Ascending aorta (tissue), 2 donors: ENCODE results near the gene ANTKMT. TPM values are rescaled to one million over a fixed set of nuclear protein-coding genes. Genes with fewer than 3 reads are reported as not detected.
A peak's percentile ranks its signal among the peaks of the same experiment; 100 is the strongest.

Source experiments
- DNase-seq, 2 donors: peaks; one replicate each; pipeline ENCODE4 v3.0.0-alpha.2; 2019; ENCODE audit warnings: low spot score in 2 of 2
- H3K27ac ChIP-seq, 2 donors: fragments of 200-600 bp; sonication (generic); one replicate each; pipeline ENCODE4 v1.5.1; 2016 to 2017; ENCODE audit warnings: mild to moderate bottlenecking in 1 of 2
- H3K27me3 ChIP-seq: fragments of 200-600 bp; sonication (generic); one replicate; pipeline ENCODE4 v1.5.1; 2017
- H3K36me3 ChIP-seq, 2 donors: fragments of 200-600 bp; sonication (generic); one replicate each; pipeline ENCODE4 v1.5.1; 2016
- H3K4me1 ChIP-seq, 2 donors: fragments of 200-600 bp; sonication (generic); one replicate each; pipeline ENCODE4 v1.5.1; 2016 to 2017; ENCODE audit warnings: mild to moderate bottlenecking in 1 of 2
- H3K4me3 ChIP-seq, 2 donors: fragments of 200-600 bp; sonication (generic); one replicate each; pipeline ENCODE4 v1.5.1; 2016 to 2017; ENCODE audit warnings: mild to moderate bottlenecking in 1 of 2
- H3K9me3 ChIP-seq, 2 donors: fragments of 200-600 bp; sonication (generic); one replicate each; pipeline ENCODE4 v1.5.1; 2016
- intact Hi-C: fragments of 100-400 bp; cut with DNase I; formaldehyde crosslinking; loops from one replicate; pipeline ENCODE4 v1.15.1; 2023
- total RNA-seq: library from RNA; depleted of rRNA; stranded (reverse); fragments of >200 nt; gene quantifications from one replicate; pipeline ENCODE4 v1.1.0, GENCODE V29; 2016
- TF ChIP-seq, protein P1 (sequence below), 3 experiments: fragments of 200-600 bp in 2 of 3; fragments of 450-650 bp in 1 of 3; sonication (generic) in 2 of 3; IDR thresholded peaks; one replicate each; pipeline ENCODE4 v1.5.1; 2016 to 2019; ENCODE audit warnings: antibody characterized with exemption in 3 of 3, mild to moderate bottlenecking in 1 of 3, moderate library complexity in 1 of 3

Gene ANTKMT
- total RNA-seq, 1 donor from 2014 or later = 105 TPM

DNA sequence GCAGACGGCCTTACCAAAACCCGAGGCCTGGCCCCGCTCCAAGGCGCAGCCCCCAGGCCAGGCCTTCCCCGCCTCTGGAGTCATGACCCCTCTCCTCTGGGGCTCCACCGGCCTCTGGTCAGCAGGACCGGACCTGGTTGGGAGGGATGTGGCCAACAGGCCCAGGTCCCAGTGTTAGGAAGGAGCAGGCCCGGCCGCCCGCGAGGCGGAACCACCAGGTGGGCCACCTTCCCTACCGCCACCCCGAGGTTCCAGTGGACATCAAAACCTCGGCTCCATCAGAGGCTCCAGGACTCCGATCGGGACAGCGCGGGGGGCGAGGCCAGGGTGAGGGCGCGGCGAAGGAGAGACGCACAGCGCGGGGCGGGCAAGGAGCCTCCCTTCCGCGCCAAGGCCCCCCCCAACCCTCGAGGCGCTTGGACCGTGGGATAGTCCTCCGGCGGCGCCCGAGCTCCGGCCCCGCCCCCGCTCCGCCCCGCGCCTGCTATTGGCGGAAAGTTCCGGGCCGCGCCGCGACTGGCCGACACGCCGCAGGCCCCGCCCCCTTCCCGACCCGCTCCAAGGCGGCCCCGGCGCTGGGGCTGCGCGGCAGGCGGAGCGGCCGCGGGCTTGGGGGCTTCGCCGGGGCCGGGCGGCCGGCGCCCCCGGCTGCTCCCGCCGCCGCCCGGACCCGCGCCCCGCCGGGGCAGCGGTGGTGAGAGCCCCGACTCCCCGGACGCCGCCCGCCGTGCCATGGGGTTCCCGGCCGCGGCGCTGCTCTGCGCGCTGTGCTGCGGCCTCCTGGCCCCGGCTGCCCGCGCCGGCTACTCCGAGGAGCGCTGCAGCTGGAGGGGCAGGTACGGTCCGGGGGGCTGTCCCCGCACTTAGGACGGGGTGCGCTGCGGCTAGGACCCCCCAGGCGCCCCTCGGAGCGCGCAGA lies 6.1 kb upstream of the ANTKMT start, which contains the start of gene METRN:
METRN (plus strand) TSS at position 561 of the 919 bp plus-strand sequence; CDS start at position 733, 172 bp downstream.
- peaks cover 6% of the 10 kb centered on the region for H3K27me3 ChIP-seq
- H3K4me1 ChIP-seq = peaks cover 11 to 20% of the 10 kb centered on the region in 2 donors
- intact Hi-C loops = loop anchor here (2.0 to 10.0 kb wide), 3 partner anchors 26 to 380 kb away; partner anchors contain the start of genes C1QTNF8, CHTF18, CIAO3 and RPUSD1
- peak within 1 kb of the TSS; percentile 76 to 93 for H3K4me3 ChIP-seq
- H3K36me3 ChIP-seq = no peaks in the 10 kb centered on the region
- H3K9me3 ChIP-seq = no peaks in the 10 kb centered on the region
- TF ChIP-seq, protein P1, sequence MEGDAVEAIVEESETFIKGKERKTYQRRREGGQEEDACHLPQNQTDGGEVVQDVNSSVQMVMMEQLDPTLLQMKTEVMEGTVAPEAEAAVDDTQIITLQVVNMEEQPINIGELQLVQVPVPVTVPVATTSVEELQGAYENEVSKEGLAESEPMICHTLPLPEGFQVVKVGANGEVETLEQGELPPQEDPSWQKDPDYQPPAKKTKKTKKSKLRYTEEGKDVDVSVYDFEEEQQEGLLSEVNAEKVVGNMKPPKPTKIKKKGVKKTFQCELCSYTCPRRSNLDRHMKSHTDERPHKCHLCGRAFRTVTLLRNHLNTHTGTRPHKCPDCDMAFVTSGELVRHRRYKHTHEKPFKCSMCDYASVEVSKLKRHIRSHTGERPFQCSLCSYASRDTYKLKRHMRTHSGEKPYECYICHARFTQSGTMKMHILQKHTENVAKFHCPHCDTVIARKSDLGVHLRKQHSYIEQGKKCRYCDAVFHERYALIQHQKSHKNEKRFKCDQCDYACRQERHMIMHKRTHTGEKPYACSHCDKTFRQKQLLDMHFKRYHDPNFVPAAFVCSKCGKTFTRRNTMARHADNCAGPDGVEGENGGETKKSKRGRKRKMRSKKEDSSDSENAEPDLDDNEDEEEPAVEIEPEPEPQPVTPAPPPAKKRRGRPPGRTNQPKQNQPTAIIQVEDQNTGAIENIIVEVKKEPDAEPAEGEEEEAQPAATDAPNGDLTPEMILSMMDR (IDR thresholded peaks at IDR 0.05) = no peak
- peak; percentile 39 to 95 for DNase-seq
- H3K27ac ChIP-seq = no peak within 1 kb of the TSS

DNA sequence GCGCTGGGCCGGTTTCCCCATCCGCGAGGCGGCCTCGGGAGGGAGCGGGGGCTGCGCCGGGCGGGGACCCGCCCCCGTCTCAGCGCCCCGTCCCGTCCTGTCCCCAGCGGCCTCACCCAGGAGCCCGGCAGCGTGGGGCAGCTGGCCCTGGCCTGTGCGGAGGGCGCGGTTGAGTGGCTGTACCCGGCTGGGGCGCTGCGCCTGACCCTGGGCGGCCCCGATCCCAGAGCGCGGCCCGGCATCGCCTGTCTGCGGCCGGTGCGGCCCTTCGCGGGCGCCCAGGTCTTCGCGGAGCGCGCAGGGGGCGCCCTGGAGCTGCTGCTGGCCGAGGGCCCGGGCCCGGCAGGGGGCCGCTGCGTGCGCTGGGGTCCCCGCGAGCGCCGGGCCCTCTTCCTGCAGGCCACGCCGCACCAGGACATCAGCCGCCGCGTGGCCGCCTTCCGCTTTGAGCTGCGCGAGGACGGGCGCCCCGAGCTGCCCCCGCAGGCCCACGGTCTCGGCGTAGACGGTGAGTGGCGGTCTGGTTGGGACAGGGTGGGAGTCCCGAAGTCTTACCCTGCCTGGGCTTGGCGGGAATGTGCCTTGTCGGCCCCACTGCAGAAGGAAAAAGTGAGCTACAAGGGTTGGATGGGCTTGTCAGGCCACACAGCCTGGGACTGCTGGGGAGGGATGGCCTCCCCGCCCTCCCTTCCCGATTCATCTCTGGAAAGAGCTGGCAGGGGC lies 5.3 kb upstream of the ANTKMT start:
- TF ChIP-seq, protein P1 (IDR thresholded peaks at IDR 0.05) = no peak
- Histone ChIP-seq H3K27ac (no peak overlapping the region), H3K36me3 (no peaks in the 10 kb centered on the region), H3K4me1 (peaks cover 17 to 19% of the 10 kb centered on the region in 2 donors), H3K9me3 (no peaks in the 10 kb centered on the region), H3K4me3 (peak overlapping the region; percentile 76 to 93), H3K27me3 (peaks cover 4% of the 10 kb centered on the region)
- intact Hi-C loops = loop anchor here (2.0 to 10.0 kb wide), 3 partner anchors 25 to 379 kb away; partner anchors contain the start of genes C1QTNF8, CHTF18, CIAO3 and RPUSD1
- DNase-seq = no peak

DNA sequence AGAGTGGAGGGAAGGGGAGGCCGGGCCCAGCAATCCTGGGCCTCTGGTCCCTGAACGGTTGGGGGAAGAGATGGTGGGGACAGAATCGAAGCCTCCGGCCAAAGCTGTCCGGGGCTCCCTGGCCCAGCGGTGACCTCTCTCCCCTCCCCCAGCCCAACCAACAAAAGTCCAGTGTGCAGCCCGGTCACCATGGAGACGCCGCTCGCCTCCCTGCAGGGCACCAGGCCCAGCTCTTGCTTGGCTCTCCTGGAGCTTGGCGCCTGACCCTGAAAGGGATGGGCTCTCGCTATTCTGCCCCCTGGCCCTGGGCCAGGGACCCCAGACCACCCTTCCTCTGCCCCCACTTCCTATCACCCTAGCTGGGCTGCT lies 4.8 kb upstream of the ANTKMT start:
- TF ChIP-seq, protein P1 (IDR thresholded peaks at IDR 0.05) = no peak
- Histone ChIP-seq H3K4me1 (peaks cover 17 to 19% of the 10 kb centered on the region in 2 donors), H3K9me3 (no peaks in the 10 kb centered on the region), H3K4me3 (peak overlapping the region; percentile 76 to 93), H3K27me3 (no peaks in the 10 kb centered on the region), H3K36me3 (no peaks in the 10 kb centered on the region), H3K27ac (no peak overlapping the region)
- no peak for DNase-seq
- intact Hi-C loops = loop anchor here (10.0 kb wide), 1 partner anchor 379 kb away; the partner anchor contains the start of gene C1QTNF8

DNA sequence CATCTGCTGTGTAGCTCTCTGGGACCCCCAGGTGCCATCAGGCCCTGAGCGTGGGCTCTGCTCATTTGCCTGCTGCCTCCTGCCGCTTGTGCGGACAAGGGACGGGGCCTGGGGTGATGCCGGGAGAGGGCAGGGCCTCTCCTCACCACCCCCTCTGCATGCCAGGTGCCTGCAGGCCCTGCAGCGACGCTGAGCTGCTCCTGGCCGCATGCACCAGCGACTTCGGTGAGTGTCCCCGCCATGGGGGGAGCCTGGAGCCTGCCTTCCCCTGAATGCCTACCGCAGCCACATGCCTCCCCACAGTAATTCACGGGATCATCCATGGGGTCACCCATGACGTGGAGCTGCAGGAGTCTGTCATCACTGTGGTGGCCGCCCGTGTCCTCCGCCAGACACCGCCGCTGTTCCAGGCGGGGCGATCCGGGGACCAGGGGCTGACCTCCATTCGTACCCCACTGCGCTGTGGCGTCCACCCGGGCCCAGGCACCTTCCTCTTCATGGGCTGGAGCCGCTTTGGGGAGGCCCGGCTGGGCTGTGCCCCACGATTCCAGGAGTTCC lies 4.1 kb upstream of the ANTKMT start:
- Histone ChIP-seq H3K4me3 (peak overlapping the region in 1 of 2 donors; percentile 93), H3K27ac (no peak overlapping the region)
- intact Hi-C loops = loop anchor here (10.0 kb wide), 1 partner anchor 378 kb away; the partner anchor contains the start of gene C1QTNF8

More for the DNA sequence above, 4.1 kb upstream of the ANTKMT start:
- peaks cover 17 to 24% of the 10 kb centered on the region in 2 donors for H3K4me1 ChIP-seq
- no peaks in the 10 kb centered on the region for H3K36me3 ChIP-seq
- no peak for DNase-seq
- no peaks in the 10 kb centered on the region for H3K27me3 ChIP-seq
- no peaks in the 10 kb centered on the region for H3K9me3 ChIP-seq
- TF ChIP-seq, protein P1 (IDR thresholded peaks at IDR 0.05) = no peak
